GM10248 (cell line): ENCODE results near the gene PARD3B.
A peak's percentile ranks its signal among the peaks of the same experiment; 100 is the strongest.

ENCODE experiments used
- CTCF ChIA-PET: fragments of 300-600 bp; sonication (Branson Sonifier 250); formaldehyde crosslinking; extraction: SDS; loops from one replicate; lab custom pipeline; 2021; ENCODE audit warnings: antibody characterized with exemption; lab: Yijun Ruan, JAX
- POLR2A ChIA-PET: fragments of 350-650 bp; sonication (Branson Sonifier 250); formaldehyde crosslinking; extraction: SDS; loops from one replicate; lab custom pipeline; 2020; ENCODE audit warnings: antibody characterized with exemption; lab: Yijun Ruan, JAX
- DNase-seq: peaks from one replicate; pipeline ENCODE4 v3.0.0; 2012; ENCODE audit errors: extremely low spot score
- TF ChIP-seq, protein P1 (sequence below): IDR thresholded peaks from 2 replicates; pipeline ENCODE4 v1.5.1; 2012; ENCODE audit warnings: mild to moderate bottlenecking, low read depth; ENCODE audit errors: extremely low read depth, missing control alignments, control extremely low read depth

PARD3B gene

DNA sequence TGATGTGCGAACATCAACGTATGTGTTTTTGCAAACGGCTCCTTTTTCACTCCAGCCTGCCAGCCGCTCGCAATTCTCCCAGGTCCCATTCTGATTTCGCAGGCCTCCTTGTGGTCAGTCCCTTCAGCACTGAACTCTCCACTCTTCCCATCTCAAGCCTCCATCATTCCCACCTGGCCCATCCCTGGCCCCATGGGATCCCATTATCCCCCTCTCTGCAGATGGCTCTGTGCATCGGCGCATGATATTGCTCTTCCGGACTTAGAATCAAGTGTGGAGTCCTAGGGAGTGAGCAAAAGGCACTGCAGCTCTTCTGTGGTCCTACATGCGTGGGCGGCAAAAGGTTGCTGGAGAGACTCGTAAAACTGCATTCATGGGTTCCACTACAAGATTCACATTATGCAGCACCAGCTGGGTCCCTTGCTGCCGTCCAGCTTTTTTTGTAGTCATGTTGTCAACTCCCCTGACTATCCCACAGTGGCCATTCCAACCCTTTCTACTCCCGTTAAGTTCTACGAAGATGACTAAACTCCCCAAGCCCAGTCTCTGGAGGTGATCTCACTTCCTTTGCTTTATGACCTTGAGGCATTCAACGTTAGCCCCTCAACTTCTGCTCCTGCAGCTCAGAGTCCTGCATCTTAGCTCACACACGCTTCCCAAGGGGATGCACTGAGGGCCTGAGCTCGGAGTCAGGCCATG lies 1011.7 kb downstream of the PARD3B start:
- TF ChIP-seq, protein P1, sequence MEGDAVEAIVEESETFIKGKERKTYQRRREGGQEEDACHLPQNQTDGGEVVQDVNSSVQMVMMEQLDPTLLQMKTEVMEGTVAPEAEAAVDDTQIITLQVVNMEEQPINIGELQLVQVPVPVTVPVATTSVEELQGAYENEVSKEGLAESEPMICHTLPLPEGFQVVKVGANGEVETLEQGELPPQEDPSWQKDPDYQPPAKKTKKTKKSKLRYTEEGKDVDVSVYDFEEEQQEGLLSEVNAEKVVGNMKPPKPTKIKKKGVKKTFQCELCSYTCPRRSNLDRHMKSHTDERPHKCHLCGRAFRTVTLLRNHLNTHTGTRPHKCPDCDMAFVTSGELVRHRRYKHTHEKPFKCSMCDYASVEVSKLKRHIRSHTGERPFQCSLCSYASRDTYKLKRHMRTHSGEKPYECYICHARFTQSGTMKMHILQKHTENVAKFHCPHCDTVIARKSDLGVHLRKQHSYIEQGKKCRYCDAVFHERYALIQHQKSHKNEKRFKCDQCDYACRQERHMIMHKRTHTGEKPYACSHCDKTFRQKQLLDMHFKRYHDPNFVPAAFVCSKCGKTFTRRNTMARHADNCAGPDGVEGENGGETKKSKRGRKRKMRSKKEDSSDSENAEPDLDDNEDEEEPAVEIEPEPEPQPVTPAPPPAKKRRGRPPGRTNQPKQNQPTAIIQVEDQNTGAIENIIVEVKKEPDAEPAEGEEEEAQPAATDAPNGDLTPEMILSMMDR, result no peak
- no peak for DNase-seq
- POLR2A ChIA-PET, result no interaction called here
- CTCF ChIA-PET, result interaction anchor here (1.7 kb wide), 1 partner anchor 8 kb away, joined by 3 read pairs; no protein-coding TSS in a partner anchor

DNA sequence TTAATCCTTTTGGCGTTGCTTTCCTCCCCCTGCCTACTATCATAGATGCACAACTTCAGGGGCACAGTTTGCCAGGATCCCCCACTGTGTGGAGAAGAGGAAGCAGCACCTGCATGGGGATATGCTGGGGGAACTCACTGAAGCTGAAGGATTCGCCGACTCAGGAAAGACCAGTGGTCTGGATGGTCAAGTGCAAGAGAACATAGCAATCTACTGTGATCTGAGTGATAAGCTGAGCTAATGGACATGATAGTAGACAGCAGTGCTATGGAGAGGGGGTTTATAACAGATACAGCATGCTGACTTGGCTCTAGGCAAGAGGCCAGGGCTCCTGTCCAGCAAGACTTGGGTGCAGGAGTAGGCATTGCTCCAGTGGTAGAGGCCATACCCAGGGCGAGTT lies 1012.6 kb downstream of the PARD3B start:
- DNase-seq, result no peak
- CTCF ChIA-PET, result no interaction called here
- TF ChIP-seq, protein P1, result no peak
- POLR2A ChIA-PET, result no interaction called here

DNA sequence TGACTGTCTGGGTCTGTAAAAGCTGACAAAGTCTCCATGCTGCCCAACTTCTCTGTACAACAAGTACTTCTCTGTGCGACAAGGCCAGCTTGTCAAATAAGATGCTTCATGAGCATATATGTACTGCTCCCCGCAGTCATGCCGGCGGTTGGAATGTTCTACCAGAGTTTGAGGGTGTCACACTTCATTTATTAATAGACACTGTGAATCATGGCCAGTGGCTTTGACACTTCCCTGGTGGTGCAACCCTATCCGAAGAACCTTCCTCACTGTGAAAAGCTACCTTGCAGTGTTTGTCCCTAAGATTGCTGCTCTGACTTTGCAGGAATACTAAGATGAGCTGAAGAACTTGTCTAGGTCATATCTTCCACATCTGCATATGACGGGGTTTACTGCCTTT lies 1016.2 kb downstream of the PARD3B start:
- POLR2A ChIA-PET, result no interaction called here
- DNase-seq, result no peak
- CTCF ChIA-PET, result interaction anchor here (1.1 kb wide), 1 partner anchor 31 kb away, joined by 3 read pairs; no protein-coding TSS in a partner anchor
- TF ChIP-seq, protein P1, result no peak

DNA sequence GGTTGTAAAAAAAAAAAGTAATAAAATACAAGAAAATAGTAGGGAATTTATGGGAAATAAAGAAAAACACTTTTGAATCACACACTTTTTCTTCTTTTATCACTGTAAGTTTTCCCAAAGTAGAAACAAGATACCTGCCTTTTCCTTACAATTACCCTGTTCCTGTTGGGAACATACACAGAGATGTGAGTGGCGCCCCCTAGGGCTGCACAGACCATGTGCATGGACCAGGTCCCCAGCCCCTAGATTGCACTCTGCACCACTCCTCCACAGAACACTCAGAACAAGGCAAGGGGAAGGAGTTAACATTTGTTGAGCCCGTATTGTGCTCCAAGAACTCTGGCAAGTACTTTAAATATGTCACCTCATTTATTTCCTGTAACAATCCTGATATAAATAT lies 1018.4 kb downstream of the PARD3B start:
- no peak for DNase-seq
- TF ChIP-seq, protein P1, result peak; percentile 28
- POLR2A ChIA-PET, result no interaction called here
- CTCF ChIA-PET, result no interaction called here

DNA sequence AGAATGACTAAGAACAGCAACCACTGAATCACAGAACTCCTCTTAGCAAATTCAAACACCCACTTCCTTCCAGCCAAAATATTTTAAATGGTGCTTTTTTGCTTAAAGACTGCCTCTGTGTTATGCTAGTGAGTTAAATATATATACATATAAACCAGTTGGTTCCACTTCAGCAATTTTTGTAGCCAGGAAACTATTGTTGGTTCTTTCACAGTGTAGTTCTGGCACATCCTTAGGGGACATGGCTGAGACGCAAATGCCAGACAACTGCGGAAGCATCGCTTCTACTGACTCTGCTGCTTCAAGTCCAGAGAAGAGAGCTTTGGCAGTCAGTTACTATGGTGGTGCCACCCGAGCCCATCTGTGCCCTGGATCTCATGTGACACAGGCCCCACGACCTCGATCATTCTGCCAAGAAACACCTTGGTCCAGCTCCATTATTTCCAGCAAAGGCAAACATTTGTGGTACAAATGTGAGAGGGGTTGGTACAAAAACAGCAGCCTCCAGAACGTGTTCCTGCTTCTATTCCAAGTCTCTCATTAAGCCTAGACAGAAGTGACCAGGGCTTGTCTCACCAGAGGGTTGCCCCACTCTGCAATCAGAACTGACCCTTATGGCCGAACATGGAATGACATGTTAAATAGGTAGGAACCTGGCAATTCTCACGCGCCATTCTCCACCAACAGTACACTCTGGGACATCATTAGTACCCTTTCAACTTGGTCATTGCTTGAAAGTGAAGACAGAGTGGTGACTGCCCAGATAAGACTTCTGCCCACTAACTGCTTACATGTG lies 1019.3 kb downstream of the PARD3B start:
- ChIA-PET CTCF (interaction anchor here (1.1 kb wide), 1 partner anchor 8 kb away, joined by 3 read pairs; no protein-coding TSS in a partner anchor), POLR2A (no interaction called here)
- DNase-seq, result no peak
- TF ChIP-seq, protein P1, result no peak

DNA sequence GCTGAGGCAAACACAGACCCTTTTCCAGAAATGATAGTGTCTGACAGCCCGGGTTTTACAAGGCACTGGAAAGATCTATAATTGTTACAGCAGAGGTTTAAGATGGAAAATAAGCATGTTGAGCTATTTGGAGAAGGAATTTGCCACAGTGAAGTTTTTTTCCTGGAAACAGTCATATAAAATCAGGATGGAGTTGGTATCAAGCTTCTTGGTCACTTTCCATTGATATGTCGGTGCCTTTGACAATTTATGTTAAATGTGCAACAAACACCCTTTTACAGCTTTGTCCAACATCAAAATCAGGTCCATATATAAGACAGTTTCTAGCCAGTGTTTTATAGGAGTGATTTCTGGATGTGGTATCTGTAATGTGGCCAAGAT lies 1019.9 kb downstream of the PARD3B start:
- CTCF ChIA-PET, result interaction anchor here (1.1 kb wide), 1 partner anchor 9 kb away, joined by 3 read pairs; no protein-coding TSS in a partner anchor
- POLR2A ChIA-PET, result no interaction called here
- no peak for DNase-seq
- TF ChIP-seq, protein P1, result no peak
